ENCODE results near the gene OR4M2. TPM values are rescaled to one million over a fixed set of nuclear protein-coding genes. Genes with fewer than 3 reads are reported as not detected.
"Not testable (repeated sequence)": the region's sequence is repeated elsewhere in the genome, so short reads cannot be mapped to it uniquely, and the experiment has no call there.

Gene OR4M2, protein sequence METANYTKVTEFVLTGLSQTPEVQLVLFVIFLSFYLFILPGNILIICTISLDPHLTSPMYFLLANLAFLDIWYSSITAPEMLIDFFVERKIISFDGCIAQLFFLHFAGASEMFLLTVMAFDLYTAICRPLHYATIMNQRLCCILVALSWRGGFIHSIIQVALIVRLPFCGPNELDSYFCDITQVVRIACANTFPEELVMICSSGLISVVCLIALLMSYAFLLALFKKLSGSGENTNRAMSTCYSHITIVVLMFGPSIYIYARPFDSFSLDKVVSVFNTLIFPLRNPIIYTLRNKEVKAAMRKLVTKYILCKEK
- not detected in 2 replicates for total RNA-seq

DNA sequence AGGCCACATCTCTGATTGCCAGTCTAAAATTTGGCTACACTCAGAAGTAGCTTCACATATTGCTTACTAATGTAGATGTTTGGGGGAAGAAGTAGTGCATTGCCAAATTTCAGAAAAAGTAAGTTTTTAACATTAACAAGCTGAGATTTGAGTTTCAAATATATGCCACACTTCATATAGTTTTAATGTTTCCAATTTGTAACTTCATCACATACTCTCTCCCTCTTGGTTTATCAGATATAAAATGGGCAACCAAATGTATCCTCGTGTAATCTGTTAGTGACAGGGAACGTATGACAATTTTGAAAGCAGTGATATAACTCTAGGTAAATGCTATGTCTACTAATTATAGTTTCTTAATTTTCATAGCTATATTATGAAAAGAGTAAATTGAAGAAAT lies at the start of gene OR4M2:
OR4M2 (plus strand) TSS at position 301 of the 400 bp plus-strand sequence; CDS start at position 399, 98 bp downstream.
- H3K27ac Mint-ChIP-seq; intact Hi-C loops (cut with micrococcal nuclease); H3K36me3 Mint-ChIP-seq (ENCODE audit: low read depth); H3K4me3 Mint-ChIP-seq (ENCODE audit: low read depth); H3K9me3 Mint-ChIP-seq; H3K4me1 Mint-ChIP-seq (ENCODE audit: low read depth); DNase-seq (ENCODE audit: low spot score); H3K27me3 Mint-ChIP-seq (ENCODE audit: low read depth): not testable (repeated sequence)

DNA sequence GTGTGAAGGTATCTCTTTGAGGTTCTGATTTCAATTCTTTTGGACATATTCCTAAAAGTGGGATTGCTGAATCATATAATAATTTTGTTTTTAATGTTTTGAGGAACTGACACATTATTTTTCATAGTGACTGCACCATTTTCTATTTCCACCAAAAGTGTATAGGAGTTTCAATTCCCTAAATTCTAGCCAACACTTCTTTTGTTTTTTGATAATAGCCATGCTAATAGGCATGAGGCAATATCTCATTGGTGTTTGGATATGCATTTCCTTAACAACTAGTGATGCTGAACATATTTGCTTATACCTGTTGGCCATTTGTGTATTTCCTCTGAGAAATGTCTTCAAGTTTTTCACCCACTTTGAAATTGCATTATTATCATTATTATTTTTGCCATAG lies 11.1 kb upstream of the OR4M2 start:
- H3K27me3 Mint-ChIP-seq (ENCODE audit: low read depth); DNase-seq (ENCODE audit: low spot score); H3K27ac Mint-ChIP-seq; H3K4me3 Mint-ChIP-seq (ENCODE audit: low read depth); H3K36me3 Mint-ChIP-seq (ENCODE audit: low read depth); H3K9me3 Mint-ChIP-seq; H3K4me1 Mint-ChIP-seq (ENCODE audit: low read depth); intact Hi-C loops (cut with micrococcal nuclease): not testable (repeated sequence)

DNA sequence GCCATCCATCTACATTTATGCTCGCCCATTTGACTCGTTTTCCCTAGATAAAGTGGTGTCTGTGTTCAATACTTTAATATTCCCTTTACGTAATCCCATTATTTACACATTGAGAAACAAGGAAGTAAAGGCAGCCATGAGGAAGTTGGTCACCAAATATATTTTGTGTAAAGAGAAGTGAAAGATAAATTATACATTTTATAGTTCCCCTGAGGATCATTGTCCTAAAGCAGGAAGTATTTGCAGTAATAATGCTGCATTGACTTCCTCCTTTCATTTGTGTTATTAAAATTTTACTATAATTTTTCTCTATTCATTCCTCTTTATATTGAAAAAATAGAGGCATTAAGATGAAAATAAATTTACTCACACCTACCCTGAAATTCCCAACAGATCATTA lies 1.1 kb downstream of the OR4M2 start:
- DNase-seq (ENCODE audit: low spot score); H3K4me1 Mint-ChIP-seq (ENCODE audit: low read depth); intact Hi-C loops (cut with micrococcal nuclease); H3K27ac Mint-ChIP-seq; H3K4me3 Mint-ChIP-seq (ENCODE audit: low read depth); H3K9me3 Mint-ChIP-seq; H3K27me3 Mint-ChIP-seq (ENCODE audit: low read depth); H3K36me3 Mint-ChIP-seq (ENCODE audit: low read depth): not testable (repeated sequence)

DNA sequence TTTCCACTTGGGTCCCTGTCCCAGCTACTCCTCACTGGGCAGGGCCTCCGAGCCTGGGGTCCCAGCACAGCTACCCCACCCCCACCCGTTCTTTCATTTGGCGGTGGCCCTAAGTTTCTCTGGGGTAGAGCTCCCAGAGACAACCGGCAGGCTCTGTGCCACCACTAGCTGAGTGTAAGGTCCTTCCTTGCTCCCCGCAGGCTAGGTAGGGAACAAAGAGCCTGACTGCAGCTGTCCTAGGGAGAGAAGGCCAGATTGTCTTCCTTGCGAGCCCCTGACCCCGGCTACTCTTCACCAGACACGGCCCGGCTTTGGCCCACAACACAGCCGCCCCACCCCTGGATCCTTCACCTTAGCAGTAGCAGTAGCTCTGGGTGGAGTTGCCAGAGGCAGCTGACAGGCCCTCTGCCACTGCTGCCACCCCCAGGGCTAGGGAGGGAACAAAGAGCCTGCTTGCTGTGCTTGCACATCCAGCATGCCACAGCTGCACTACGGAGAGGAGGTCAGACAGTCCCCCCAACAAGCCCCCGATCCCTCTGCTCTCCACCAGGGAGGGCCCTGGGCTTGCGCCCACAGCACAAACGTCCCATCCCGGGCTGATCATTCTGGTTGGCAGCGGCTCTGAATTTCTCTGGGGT lies 18.4 kb downstream of the OR4M2 start:
- H3K27ac Mint-ChIP-seq; DNase-seq (ENCODE audit: low spot score); H3K4me1 Mint-ChIP-seq (ENCODE audit: low read depth); H3K9me3 Mint-ChIP-seq; intact Hi-C loops (cut with micrococcal nuclease); H3K4me3 Mint-ChIP-seq (ENCODE audit: low read depth); H3K36me3 Mint-ChIP-seq (ENCODE audit: low read depth); H3K27me3 Mint-ChIP-seq (ENCODE audit: low read depth): not testable (repeated sequence)

DNA sequence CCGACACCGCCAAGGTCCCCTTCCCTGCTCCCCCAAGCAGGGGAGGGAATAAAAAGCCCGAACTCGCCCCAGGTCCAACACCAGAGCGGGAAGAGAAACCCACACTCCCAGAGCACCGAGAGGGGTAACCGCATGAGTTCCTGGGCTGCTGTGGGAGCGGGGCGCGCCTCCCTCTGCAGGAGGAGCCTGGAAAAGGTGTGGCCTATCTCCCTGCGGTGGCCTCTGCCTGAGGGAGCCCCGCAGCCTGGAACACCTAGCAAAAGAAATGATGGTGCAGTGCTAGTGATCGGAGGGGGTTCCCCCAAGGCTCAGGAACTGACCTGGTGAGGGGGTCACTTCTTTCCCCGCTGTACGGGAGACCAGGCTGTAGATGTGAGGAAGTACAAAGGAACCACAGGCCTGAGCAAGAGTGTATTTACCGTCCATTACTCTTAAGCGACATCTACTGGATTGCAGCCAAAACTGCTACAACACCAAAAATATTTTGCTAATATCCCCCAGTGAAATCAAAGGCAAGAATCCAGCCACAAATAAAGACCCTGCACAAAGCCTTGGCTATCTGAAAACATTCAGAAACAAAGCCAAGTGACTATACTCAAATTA lies 19.1 kb downstream of the OR4M2 start:
- H3K4me3 Mint-ChIP-seq (ENCODE audit: low read depth); DNase-seq (ENCODE audit: low spot score); H3K4me1 Mint-ChIP-seq (ENCODE audit: low read depth); H3K27me3 Mint-ChIP-seq (ENCODE audit: low read depth); intact Hi-C loops (cut with micrococcal nuclease); H3K27ac Mint-ChIP-seq; H3K36me3 Mint-ChIP-seq (ENCODE audit: low read depth); H3K9me3 Mint-ChIP-seq: not testable (repeated sequence)

DNA sequence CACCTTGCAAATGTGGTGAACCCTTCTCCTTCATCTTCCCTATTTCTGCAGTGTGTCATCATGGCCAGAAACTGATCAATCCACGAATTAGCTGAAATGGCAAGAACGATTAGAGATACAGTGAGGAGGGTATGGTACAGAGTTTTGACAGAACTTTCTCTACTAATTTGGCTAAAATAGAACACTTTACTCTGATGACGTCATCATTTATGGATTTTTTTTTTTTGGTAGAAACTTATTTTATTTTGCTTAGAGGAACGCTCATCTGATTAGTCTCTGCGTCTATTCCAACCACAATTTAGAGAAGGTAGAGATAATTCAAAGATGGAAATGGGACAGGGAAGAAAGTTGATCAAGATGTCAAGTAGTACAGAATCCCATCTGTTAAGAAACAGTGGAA lies 41.7 kb downstream of the OR4M2 start:
- H3K27ac Mint-ChIP-seq; H3K4me3 Mint-ChIP-seq (ENCODE audit: low read depth); H3K27me3 Mint-ChIP-seq (ENCODE audit: low read depth); H3K4me1 Mint-ChIP-seq (ENCODE audit: low read depth); intact Hi-C loops (cut with micrococcal nuclease); DNase-seq (ENCODE audit: low spot score); H3K9me3 Mint-ChIP-seq; H3K36me3 Mint-ChIP-seq (ENCODE audit: low read depth): not testable (repeated sequence)

Other genes starting within 250 kb of the OR4M2 start
- not detected in 2 replicates for gene POTEB, start 202.8 kb upstream of the OR4M2 start, total RNA-seq